NT2/D1 (cell line): ENCODE data around the gene CSNK1G1.

Experiments
- DNase-seq: peaks from one replicate; pipeline ENCODE4 v3.0.0-alpha.2; 2011; ENCODE audit warnings: low read depth, low spot score
- H3K27me3 ChIP-seq: 2 replicates; pipeline ENCODE4 v1.6.0; 2011; ENCODE audit warnings: mild to moderate bottlenecking; ENCODE audit not compliant: insufficient read length, insufficient read depth
- H3K36me3 ChIP-seq: 2 replicates; pipeline ENCODE4 v1.6.1; 2011; ENCODE audit warnings: mild to moderate bottlenecking, low read length, mixed read lengths; ENCODE audit not compliant: insufficient read depth, insufficient read length
- H3K4me1 ChIP-seq: 2 replicates; pipeline ENCODE4 v1.5.1; 2011; ENCODE audit not compliant: insufficient read depth, insufficient read length
- H3K4me3 ChIP-seq: 2 replicates; pipeline ENCODE4 v1.5.1; 2011; ENCODE audit warnings: low read depth; ENCODE audit not compliant: insufficient read length
- H3K9ac ChIP-seq: 2 replicates; pipeline ENCODE4 v1.6.0; 2011; ENCODE audit warnings: low read depth; ENCODE audit not compliant: insufficient read length
- H3K9me3 ChIP-seq: 2 replicates; pipeline ENCODE4 v1.5.1; 2011; ENCODE audit warnings: mild to moderate bottlenecking, low read length; ENCODE audit not compliant: insufficient read depth
- SUZ12 ChIP-seq: IDR thresholded peaks from 2 replicates; pipeline ENCODE4 v1.6.1; 2011; ENCODE audit not compliant: insufficient read length, insufficient read depth; ENCODE audit errors: extremely low read depth
- YY1 ChIP-seq: IDR thresholded peaks from 2 replicates; pipeline ENCODE4 v1.6.1; 2011; ENCODE audit not compliant: insufficient read length, insufficient read depth
- ZNF274 ChIP-seq: IDR thresholded peaks from 2 replicates; pipeline ENCODE4 v1.6.1; 2011; ENCODE audit warnings: mild to moderate bottlenecking, low read depth, low read length

CSNK1G1 gene

DNA sequence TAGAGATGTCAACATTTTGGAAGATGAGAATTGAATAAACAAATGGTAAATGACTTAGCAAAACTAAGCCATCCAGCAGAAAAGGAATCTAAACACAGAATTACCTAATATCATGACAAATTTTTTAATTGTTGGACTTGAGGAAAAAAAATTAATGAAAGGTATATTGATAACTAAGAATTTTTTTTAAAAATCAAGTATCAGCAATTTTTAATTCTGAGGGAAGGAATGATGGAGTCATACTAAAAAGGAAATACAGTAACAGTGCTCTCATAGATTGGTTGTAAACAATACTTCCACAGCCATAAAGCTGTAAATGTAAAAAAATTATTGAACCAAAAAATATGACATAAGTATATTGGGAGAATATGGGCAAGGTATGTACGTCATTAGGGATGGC is 68.0 kb downstream of the CSNK1G1 start:
- Histone ChIP-seq H3K4me3 (no peak overlapping the region), H3K9ac (no peak overlapping the region), H3K36me3 (no peaks in the 10 kb centered on the region), H3K4me1 (no peaks in the 10 kb centered on the region), H3K9me3 (no peaks in the 10 kb centered on the region), H3K27me3 (no peaks in the 10 kb centered on the region)
- TF ChIP-seq SUZ12 (no peak), ZNF274 (no peak), YY1 (no peak)
- no peak for DNase-seq

DNA sequence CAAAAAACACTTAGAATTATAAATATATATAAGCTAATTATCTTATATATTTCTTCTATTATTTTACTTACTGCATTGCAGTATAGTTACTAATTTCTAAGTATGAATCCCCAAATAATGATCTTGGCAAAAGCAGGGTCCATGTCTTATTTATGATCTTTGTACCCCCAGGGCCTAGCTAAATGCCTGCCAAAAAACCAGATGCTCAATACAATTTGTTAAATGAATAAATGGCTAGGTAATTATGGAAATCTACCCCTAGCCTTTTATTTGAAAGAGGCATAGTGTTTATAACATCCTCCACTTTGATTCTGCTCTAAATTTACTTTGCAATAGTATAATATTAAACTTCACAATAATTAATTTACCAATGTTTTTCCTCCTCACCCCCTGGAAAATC is 69.5 kb downstream of the CSNK1G1 start:
- H3K9me3 ChIP-seq: no peaks in the 10 kb centered on the region
- DNase-seq: no peak
- no peak overlapping the region for H3K4me3 ChIP-seq
- H3K9ac ChIP-seq: no peak overlapping the region
- no peaks in the 10 kb centered on the region for H3K4me1 ChIP-seq
- no peaks in the 10 kb centered on the region for H3K27me3 ChIP-seq
- no peak for TF ChIP-seq SUZ12
- no peak for TF ChIP-seq ZNF274
- no peak for TF ChIP-seq YY1
- H3K36me3 ChIP-seq: no peaks in the 10 kb centered on the region

DNA sequence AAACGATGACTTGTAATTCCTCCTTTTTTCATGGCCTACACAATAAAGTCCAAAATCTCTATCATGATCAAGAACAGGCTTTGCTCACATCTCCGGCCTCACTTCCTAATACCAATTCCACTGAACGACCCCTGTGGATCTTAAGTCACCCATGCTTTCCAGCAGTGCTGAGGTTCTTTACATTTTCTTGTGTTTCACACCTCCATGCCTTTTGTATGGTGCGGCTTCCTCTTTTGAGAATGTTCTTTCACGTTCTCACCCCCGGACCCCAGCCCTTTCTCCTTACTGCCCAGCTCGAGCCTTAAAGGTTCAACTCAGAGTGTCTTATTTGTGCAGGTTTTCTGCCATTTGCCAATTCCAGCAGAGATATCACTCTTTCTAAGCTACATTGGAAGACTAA is 70.1 kb downstream of the CSNK1G1 start:
- Histone ChIP-seq H3K9me3 (no peaks in the 10 kb centered on the region), H3K9ac (no peak overlapping the region), H3K4me3 (no peak overlapping the region), H3K36me3 (no peaks in the 10 kb centered on the region), H3K27me3 (no peaks in the 10 kb centered on the region), H3K4me1 (no peaks in the 10 kb centered on the region)
- no peak for TF ChIP-seq YY1
- no peak for TF ChIP-seq ZNF274
- TF ChIP-seq SUZ12: no peak
- DNase-seq: no peak

DNA sequence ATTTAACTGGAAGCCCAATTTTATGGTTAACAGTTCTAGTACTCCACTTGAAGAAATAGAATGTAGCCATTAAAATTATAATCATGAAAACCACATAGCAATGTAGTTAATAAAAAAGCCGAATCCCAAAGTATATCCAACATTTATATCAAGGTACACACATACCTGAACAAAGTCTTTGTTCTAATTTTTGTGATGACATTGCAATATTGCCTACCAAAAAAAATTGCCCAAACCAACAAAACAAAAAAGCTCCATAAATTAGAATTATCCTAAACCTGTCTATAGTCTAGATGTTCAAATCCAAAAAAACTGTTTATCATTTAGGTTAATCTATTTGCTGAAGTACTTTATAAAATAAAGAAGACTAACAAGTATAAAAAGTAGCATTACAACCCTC is 70.8 kb downstream of the CSNK1G1 start:
- no peaks in the 10 kb centered on the region for H3K36me3 ChIP-seq
- no peak for DNase-seq
- H3K9me3 ChIP-seq: no peaks in the 10 kb centered on the region
- no peak overlapping the region for H3K4me3 ChIP-seq
- H3K4me1 ChIP-seq: no peaks in the 10 kb centered on the region
- H3K9ac ChIP-seq: no peak overlapping the region
- H3K27me3 ChIP-seq: no peaks in the 10 kb centered on the region
- TF ChIP-seq YY1: no peak
- TF ChIP-seq SUZ12: no peak
- no peak for TF ChIP-seq ZNF274

DNA sequence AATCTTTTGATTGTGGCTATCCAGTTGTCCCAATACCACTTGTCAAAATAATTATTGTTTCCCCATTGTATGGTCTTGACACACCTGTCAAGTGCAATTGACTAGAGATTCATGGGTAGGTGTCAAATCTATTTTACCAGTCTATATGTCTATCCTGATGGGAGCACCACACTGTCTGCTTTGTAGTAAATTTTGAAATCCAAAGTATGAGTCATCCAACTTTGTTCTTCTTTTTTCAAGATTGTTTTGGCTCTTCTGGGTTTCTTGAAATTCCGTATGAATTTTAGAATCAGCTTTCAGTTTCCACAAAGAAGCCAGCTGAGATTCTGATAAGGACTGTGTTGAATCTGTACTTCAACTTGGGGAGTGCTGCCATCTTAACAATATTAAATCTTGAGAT is 71.9 kb downstream of the CSNK1G1 start:
- Histone ChIP-seq H3K4me1 (no peaks in the 10 kb centered on the region), H3K36me3 (no peaks in the 10 kb centered on the region), H3K27me3 (no peaks in the 10 kb centered on the region), H3K9me3 (no peaks in the 10 kb centered on the region), H3K9ac (no peak overlapping the region), H3K4me3 (no peak overlapping the region)
- no peak for DNase-seq
- no peak for TF ChIP-seq SUZ12
- no peak for TF ChIP-seq YY1
- TF ChIP-seq ZNF274: no peak

DNA sequence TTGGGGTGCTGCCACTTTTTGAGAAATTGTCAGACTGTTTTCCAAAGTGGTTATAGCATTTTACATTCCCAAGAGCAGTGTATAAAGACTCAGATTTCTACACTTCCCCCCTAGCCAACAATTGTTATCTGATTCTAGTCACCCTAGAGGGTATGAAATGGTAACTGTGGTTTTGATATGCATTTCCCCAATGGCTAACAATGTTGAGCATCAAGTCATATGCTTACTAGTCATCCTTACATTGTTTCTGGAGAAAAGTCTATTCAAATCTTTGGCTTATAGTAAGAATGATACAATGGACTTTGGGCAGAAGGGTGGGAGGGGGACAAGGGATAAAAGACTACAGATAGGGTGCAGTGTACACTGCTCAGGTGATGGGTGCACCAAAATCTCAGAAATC is 73.3 kb downstream of the CSNK1G1 start:
- Histone ChIP-seq H3K9me3 (no peaks in the 10 kb centered on the region), H3K9ac (no peak overlapping the region), H3K36me3 (no peaks in the 10 kb centered on the region), H3K4me1 (no peaks in the 10 kb centered on the region), H3K27me3 (no peaks in the 10 kb centered on the region), H3K4me3 (no peak overlapping the region)
- no peak for DNase-seq
- no peak for TF ChIP-seq SUZ12
- no peak for TF ChIP-seq YY1
- TF ChIP-seq ZNF274: no peak

DNA sequence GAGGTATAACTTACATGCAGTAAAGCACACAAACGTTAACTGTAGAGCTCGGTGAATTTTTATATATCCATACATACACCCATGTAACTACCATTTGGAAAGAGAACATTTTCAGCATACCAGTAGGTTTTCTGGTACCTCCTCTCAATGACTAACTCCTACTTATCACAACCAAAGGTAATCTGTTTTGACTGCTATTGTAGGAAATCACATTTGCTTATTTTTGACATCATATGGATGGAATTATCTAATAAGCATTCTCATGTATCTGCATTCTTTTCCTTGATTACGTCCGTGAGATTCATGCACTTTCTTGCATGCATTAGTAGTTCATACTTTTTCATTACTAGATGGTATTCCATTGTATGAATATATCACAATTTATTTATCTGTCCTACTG is 76.8 kb downstream of the CSNK1G1 start:
- TF ChIP-seq YY1 (no peak), ZNF274 (no peak), SUZ12 (no peak)
- Histone ChIP-seq H3K27me3 (no peaks in the 10 kb centered on the region), H3K4me3 (no peak overlapping the region), H3K9me3 (no peaks in the 10 kb centered on the region), H3K9ac (no peak overlapping the region), H3K36me3 (no peaks in the 10 kb centered on the region), H3K4me1 (no peaks in the 10 kb centered on the region)
- DNase-seq: no peak

DNA sequence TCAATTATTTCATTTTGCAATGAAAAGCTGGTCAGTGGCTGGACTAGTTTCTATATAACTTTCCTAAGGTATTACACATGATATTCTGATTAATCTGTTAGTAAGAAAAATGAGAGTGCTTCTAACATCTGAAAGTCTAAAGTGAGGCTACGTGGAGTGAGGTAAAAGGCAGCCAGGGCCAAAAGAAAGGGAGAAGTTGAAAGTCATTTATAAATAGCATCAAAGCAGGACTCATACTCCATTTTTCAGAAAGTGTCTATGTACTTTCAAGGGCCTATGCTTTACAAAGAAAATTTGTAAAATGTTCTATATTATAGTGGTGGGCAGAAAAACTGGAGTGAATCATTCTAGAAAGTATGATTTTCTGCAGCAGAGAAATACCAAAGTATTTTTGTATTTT is 80.0 kb downstream of the CSNK1G1 start:
- Histone ChIP-seq H3K9ac (no peak overlapping the region), H3K4me1 (no peaks in the 10 kb centered on the region), H3K9me3 (no peaks in the 10 kb centered on the region), H3K4me3 (no peak overlapping the region), H3K36me3 (no peaks in the 10 kb centered on the region), H3K27me3 (no peaks in the 10 kb centered on the region)
- no peak for DNase-seq
- no peak for TF ChIP-seq YY1
- TF ChIP-seq ZNF274: no peak
- no peak for TF ChIP-seq SUZ12
